Measurements from ENCODE around the gene SH3TC1. TPM values are rescaled to one million over a fixed set of nuclear protein-coding genes. Genes with fewer than 3 reads are reported as not detected.

The SH3TC1 gene
- total RNA-seq, 1 donor from 2014 or later, result 5.4 TPM

DNA sequence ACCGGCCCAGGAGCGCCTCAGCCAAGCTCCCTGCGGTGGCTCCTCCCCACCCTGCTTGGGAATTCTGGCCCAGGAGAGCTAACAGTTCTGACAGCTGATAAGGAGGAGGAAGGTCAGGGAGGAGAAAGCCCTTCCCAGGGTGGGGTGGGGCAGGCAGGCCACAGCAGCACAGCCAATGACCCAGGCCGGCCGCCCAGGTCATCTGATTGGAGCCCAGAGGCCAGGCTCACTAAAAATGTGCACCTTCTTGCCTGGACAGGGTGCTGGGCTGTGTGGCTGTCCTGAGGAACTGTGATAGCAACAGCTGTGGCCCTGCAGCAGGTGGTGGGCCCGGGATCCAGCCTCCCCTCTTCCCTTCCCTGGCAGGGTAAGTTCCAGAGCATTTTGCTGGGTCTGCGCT, 17.2 kb upstream of the SH3TC1 start:
- TF ChIP-seq, protein P1, sequence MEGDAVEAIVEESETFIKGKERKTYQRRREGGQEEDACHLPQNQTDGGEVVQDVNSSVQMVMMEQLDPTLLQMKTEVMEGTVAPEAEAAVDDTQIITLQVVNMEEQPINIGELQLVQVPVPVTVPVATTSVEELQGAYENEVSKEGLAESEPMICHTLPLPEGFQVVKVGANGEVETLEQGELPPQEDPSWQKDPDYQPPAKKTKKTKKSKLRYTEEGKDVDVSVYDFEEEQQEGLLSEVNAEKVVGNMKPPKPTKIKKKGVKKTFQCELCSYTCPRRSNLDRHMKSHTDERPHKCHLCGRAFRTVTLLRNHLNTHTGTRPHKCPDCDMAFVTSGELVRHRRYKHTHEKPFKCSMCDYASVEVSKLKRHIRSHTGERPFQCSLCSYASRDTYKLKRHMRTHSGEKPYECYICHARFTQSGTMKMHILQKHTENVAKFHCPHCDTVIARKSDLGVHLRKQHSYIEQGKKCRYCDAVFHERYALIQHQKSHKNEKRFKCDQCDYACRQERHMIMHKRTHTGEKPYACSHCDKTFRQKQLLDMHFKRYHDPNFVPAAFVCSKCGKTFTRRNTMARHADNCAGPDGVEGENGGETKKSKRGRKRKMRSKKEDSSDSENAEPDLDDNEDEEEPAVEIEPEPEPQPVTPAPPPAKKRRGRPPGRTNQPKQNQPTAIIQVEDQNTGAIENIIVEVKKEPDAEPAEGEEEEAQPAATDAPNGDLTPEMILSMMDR (conservative IDR thresholded peaks at IDR 0.05), result no peak
- Mint-ChIP-seq H3K4me3 (no peak overlapping the region), H3K9me3 (no peaks in the 10 kb centered on the region), H3K27ac (no peak overlapping the region), H3K4me1 (ENCODE audit: unreplicated experiment) (peaks cover 32% of the 10 kb centered on the region), H3K36me3 (no peaks in the 10 kb centered on the region), H3K27me3 (no peaks in the 10 kb centered on the region)
- DNase-seq (ENCODE audit: extremely low spot score, unreplicated experiment), result no peak

DNA sequence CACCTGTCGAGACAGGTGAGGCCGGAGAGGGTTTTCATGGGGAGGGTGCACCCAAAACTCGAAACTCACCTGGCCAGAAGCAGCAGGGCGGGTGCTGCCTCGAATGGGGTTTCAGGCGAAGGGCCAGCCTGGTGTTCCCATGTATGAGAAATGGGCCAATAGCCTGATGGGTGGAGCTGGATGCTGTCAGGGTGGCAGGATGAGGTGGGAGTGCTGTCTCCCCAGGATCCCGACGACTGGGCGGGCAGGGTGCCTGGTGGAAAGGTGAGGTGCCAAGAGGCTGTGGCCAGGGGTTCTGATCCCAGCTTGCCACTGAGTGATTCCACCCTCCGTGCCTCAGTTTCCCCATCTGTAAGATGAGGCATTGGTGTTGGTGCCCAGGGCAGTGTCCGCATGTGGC, 16.8 kb upstream of the SH3TC1 start:
- Mint-ChIP-seq H3K4me3 (no peak overlapping the region), H3K9me3 (no peaks in the 10 kb centered on the region), H3K27ac (no peak overlapping the region), H3K4me1 (ENCODE audit: unreplicated experiment) (peaks cover 28% of the 10 kb centered on the region), H3K27me3 (no peaks in the 10 kb centered on the region), H3K36me3 (no peaks in the 10 kb centered on the region)
- no peak for DNase-seq (ENCODE audit: extremely low spot score, unreplicated experiment)
- TF ChIP-seq, protein P1 (conservative IDR thresholded peaks at IDR 0.05), result no peak

DNA sequence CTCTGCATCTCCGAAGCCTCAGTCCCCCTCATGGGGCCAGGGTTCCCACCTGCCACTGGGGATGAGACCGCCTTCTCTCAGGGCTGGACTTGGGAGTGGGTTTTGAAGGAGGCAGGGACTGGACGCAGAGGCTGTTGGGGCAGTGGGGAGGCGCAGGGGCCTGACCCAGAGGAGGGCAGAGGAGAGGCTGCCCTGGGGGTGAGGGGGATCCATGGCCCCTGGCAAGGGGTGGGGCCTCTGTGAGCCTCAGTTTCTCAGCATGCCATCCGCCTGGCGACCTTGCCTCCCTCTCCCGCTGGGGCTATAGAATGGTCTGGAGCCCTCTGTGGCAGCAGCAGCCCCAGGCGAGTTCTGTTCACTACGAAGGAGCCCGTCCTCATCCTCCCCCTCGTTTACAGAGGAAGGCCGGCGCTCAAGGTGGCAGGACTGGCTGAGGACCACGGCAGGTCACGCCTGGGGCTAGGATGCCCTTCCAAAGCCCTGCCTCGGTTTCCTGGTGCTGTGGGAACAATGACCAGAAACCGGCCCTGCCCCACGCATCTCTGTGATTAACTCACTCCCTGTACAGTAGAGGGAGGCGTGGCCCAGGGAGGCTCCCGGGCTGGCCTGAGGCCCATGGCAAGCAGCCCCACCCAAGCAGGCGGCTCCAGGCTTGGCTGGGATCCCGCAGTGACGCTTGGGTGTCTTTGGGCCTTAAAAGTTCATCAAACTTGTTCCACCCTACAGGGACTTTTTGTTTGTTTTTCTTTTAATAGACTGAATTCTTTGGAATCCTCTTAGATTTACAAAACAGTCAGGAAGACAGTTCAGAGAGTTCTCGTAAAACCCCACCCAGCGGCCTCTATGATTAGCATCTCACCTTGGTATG, 16.0 kb upstream of the SH3TC1 start:
- Mint-ChIP-seq H3K27me3 (no peaks in the 10 kb centered on the region), H3K4me3 (peak overlapping the region; percentile 26), H3K36me3 (no peaks in the 10 kb centered on the region), H3K4me1 (ENCODE audit: unreplicated experiment) (peaks cover 27% of the 10 kb centered on the region), H3K9me3 (no peaks in the 10 kb centered on the region), H3K27ac (peak overlapping the region; percentile 91)
- TF ChIP-seq, protein P1 (conservative IDR thresholded peaks at IDR 0.05), result no peak
- DNase-seq (ENCODE audit: extremely low spot score, unreplicated experiment), result no peak

DNA sequence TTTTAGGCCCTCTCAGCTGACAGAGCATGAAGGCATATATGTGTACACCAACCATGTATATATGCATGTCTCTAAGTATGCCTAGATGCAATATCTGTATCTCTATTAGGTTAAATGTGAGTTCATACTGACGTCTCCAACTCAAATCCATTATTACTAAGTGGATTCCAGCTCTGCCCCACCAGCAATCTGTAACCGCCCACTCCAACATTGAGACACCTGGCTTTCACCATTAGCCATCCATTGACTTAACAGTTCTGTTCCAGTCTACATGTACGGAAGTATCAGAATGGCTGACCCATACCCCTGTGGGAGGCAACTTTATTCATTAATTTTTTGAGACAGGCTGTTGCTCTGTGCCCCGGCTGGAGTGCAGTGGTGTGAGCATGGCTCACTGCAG, 15.0 kb upstream of the SH3TC1 start:
- peaks cover 27% of the 10 kb centered on the region for H3K4me1 Mint-ChIP-seq (ENCODE audit: unreplicated experiment)
- no peaks in the 10 kb centered on the region for H3K36me3 Mint-ChIP-seq
- H3K4me3 Mint-ChIP-seq, result peak overlapping the region; percentile 26
- H3K27me3 Mint-ChIP-seq, result no peaks in the 10 kb centered on the region
- DNase-seq (ENCODE audit: extremely low spot score, unreplicated experiment), result no peak
- H3K27ac Mint-ChIP-seq, result peak overlapping the region; percentile 91
- no peaks in the 10 kb centered on the region for H3K9me3 Mint-ChIP-seq
- TF ChIP-seq, protein P1 (conservative IDR thresholded peaks at IDR 0.05), result no peak

DNA sequence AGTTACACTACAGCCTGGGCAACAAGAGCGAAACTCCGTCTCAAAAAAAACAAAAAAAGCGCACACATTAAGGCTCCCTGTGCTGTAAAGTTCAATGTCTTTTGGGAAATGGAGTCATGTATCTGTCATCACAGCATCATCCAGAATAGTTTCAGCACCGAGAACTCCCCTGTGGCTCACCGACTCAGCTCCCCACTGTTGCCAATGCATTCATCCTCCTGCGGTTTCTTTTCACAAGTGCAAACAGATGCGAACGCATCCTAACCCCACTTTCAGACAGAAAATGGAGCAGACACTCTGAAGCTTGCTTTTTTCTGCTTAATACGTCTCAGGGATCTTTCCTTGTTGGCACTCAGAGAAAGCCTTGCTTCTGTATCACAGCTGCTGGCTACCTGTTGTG, 13.8 kb upstream of the SH3TC1 start:
- TF ChIP-seq, protein P1 (conservative IDR thresholded peaks at IDR 0.05), result no peak
- Mint-ChIP-seq H3K27ac (no peak overlapping the region), H3K9me3 (no peaks in the 10 kb centered on the region), H3K4me1 (ENCODE audit: unreplicated experiment) (peaks cover 27% of the 10 kb centered on the region), H3K4me3 (peak overlapping the region; percentile 51), H3K36me3 (no peaks in the 10 kb centered on the region), H3K27me3 (no peaks in the 10 kb centered on the region)
- DNase-seq (ENCODE audit: extremely low spot score, unreplicated experiment), result no peak
